ENCODE data around the gene ENTREP3.

The ENTREP3 gene

DNA sequence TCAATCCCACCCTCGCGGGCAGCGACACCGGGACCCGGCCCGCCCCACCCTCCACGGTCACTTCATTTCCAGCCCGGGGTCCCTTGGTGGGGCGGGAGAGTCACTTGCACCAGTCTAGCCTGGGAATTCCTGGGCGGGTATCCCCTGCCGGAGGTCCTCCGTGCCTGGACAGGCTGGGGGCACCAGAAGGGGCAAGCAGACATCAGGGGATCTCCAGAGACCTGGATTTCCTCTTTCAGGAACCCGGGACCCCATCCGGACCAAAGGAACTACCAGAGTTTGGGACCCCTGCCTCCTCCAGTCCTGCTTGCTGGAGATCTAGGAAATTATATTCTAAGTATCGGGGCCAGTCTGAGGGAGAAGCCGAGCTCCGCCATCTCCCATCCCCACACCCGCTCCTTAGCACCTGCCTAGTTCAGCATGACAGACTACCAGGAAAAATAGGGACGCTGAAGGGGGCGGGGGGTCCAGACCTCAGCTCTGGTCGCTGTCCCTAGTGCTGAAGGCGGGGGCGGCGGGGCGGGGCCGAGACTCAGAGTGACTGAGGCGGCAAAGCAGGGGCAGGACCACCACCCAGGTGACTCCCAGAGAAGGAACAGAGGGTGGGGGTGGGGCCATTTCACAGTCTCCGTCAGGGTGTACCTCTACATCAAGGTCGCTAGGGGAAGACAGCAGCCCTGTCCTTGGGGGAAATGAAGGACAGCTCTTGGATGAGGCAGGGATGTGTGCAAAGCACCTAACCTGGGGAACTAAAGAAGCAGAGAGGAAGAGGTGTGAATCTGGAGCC lies 22.8 kb upstream of the ENTREP3 start:
- peak; percentile 42 to 57 (median 52) for DNase-seq

DNA sequence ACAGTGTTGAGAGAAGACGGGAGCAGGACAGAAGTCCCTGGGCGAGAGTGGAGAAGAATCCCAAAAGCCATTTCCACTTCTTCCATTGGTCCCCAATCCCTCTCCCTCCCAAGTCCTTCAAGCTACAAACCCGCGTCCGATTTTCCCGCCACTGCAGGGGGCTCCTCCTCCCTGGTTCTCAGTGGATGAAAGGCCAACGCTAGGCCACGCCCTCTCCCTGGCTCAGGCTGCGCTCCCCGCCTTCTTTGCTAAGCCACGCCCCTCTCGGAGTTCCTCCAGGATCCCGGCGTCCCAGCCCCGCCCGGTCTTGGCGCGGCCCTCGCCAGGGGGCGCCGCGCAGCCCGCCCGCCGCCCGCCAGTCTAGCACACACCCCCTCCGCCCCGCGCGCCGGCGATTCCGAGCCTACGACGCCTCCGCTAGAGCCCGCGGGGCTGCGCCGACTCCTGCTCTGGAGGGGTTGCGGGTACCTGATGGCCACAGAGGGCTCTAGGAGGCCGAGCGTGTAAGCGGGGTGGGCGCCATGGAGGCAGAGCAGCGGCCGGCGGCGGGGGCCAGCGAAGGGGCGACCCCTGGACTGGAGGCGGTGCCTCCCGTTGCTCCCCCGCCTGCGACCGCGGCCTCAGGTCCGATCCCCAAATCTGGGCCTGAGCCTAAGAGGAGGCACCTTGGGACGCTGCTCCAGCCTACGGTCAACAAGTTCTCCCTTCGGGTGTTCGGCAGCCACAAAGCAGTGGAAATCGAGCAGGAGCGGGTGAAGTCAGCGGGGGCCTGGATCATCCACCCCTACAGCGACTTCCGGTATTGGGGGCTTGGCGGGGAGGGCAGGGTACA lies 22.0 kb upstream of the ENTREP3 start, which contains the start of gene HCN3:
Gene HCN3, plus strand, starts transcription at position 394 of the 832 bp plus-strand sequence. Its CDS starts 128 bp downstream, at position 522.
- peak; percentile 63 to 89 (median 72) for DNase-seq

DNA sequence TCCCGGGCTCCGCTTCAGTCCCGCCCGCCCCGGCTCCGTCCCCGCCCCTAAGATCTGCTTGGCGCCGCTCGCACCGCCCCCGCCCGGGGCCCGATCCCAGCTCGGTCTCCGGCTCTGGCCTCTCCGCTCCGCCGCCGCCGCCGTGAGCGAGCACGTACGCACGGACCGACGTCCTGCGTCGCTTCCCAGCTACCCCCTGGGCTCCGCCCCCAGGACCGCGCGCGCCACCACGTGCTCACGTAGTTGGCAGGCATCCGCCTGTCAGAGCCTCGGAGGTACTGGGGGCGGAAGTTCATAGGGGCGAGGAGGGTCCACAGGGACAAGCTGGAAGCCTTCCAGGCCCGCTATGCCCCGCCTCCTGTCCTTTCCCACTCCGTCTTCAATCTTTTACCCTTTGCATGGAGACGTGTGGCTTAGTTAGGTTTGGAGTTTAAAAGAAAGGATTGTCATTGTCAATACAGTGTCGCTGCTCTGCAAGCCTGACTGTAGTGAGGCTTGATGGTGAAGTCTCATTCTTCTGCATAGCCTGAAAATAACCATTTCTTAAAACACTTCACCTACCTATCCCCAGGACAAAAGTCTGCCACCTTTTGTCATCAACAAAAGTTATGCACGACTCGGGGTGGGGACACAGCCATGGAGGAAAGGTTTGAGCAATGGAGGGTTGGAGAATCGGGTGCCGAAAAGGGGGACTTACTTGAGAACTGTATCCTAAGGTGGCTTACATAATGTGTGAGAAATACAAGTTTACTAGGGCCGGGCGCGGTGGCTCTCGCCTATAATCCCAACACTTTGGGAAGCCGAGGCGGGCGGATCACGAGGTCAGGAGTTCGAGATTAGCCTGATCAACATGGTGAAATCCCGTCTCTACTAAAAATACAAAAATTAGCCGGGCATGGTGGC lies 18.3 kb upstream of the ENTREP3 start, which contains the start of gene CLK2:
Gene CLK2, minus strand, starts transcription at position 162 of the 903 bp plus-strand sequence. CDS start 2,527 bp downstream, outside the sequence.
- peak; percentile 88 to 95 (median 92) for DNase-seq

DNA sequence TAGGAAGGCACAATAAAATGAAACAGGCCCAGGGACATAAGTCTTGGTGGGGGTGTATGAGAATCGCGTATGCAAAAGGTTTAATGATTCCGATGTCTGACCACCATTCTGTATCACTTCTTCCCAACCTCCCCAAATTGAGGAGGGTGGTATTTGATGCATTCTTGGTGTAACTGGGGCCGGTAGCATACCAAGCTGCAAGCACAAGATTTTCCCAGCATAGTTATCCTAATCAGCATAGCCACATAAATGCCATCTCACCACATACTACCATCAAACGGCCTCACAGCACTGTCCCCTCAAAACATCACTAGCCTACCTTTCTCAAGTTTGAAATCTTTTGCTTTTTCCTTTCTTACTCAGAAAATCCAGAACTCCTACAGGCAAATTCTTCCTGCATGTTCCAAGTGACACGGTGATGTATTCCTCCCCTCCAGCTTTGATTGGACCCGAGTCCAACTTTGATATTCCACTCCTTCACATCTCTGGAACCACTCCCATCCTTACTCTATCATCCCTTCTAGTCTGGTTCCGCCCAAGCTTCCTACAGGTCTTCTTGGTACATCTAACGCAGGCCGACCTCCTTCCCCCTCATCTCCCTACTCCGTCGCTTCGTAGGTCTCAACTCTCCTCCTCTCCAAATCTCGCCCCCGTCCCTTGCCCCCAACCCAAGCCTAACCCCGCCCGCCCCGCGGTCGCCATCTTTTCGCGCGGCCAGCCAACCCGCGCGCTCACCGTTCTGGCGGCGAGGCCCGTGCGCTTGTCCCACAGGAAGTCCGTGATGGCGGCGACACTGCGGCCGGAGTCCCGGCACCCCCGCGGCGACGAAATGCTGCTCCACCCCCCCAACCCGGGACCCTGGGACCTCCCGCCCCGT lies 17.4 kb upstream of the ENTREP3 start:
- peak in 2 of 4 experiments; percentile 47 to 55 for DNase-seq

DNA sequence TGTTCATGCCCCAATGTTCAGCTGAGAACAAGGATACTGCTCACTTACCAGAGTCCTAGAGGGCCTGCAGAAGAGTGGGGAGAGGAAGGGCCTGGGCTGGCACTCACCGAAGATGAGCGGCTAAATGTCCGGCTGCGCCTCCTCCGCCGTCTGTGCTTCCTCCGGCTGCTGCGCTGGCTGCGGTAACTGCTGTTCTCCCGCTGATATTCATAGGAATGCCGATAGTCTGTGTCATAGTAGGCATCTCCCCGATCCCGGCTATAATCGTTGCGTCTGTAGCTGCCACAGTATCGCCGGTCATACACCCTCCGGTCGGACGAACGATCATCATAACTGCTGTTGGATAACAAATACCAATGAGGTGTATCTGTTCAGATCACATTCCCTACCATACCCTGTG lies 14.1 kb upstream of the ENTREP3 start:
- DNase-seq: no peak

DNA sequence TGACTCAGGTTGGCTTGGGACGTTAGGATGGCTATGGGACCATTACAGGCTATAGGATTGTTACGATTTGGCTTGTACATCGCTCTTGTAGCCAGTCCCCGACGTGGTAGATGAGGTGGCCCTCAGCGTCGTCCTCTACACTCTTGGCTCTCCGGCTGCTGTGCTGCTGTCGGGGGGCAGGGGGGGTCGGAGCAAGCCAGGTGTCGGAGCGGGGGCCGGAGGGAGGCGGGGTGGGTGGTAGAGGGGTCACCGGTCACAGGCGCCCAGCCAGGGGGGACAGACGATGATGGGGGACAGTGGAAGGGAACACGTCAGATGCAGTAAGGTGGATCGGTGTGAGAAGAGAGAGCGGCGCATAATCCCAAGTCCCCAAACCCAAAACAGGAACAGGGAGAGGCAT lies 13.3 kb upstream of the ENTREP3 start:
- DNase-seq: no peak

DNA sequence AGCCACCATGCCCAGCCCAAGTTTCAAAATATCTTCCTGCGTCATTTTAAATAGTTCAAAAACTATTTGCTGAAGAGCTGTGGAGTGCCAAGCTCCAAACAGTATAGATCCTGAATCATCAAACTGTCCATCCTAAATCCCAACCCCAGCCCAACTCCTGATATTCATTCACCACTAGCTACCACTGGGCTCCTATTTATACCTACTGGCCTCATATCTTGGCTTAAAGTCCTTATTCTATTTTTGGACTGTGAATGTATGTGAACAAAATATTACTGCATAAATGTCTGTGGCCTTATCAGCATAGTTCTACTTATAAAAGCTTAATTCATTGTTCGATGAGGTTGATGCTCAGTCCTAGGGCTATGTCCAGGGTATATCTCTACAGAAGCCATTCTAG lies 12.1 kb upstream of the ENTREP3 start:
- no peak for DNase-seq

DNA sequence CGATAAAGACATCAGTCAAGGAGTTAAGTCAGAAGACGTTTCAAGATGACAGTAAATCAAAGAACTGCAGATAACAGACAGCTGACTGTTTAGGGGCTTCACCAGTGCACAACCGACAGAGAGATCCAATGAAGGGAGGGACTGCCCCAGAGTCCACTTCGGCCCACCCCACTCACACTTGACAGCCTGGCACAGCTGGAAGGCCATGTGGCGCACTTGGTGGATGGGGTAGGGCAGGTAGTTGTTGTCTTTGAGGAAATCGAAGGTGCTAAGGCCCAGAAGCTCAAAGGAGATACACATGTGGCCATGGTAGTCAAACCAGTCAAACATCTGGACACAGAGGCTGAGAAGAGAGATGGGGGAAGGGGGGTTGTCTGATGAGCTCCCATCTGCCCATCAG lies 11.3 kb upstream of the ENTREP3 start:
- DNase-seq: no peak

DNA sequence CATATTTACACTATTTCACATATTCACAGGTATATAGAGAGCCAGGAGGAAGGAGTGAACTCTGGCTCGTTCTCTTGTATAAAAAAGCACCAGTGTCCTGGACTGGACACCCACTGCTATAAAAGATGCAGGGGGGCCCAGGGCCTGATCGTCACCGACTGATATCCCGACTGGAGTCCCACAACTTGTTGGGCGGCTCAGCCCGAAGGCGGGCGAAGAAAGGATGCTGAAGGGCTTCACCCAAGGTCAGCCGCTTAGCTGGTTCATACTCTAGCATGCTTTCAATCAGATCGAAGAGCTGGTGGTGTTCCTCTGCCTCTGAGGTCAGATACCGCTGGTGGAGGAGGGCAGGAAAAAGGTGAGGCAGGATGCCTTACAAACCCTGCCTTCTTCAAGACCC lies 7.8 kb upstream of the ENTREP3 start:
- no peak for DNase-seq

DNA sequence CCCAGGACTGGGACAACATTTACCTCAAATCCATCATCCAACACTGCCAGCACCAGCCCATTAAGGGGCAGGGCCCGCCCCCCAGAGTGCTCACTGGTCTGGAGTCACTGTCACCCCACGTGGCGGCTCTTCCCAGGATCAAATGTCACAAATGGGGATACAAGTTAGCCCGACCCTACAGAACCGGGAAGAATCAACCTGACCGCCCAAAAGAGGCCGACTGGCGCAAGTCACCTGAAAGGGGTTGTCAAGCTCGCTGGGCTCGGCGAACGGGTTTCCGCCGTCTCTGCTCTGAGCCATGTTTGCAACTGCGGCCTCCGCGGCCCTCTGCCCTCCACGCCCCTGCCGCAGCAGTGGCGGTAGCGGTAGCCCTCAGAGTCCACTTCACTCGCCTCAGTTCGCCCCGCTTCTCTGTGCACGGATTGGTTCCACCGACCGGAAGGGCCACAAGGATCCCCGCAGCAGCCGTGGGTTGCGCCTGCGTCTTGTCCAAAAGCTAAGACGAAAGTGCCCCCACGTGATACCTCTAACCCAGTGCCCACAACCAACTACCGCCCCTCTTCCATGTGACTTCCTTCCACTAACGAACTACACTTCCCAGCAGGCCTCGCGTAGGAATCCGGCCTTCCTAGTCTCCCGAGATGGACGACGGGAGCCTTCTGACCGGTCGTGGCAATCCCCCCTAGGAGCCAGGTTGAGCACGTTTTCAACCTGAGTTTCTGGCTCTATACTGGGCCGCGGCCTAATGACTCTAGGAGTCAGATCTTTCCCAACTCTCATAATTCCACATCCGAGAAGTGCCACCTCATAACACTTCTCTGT lies 6.8 kb upstream of the ENTREP3 start, which contains the start of gene SCAMP3:
Gene SCAMP3, minus strand, starts transcription at position 509 of the 822 bp plus-strand sequence. Its CDS starts 209 bp downstream, at position 300.
- peak; percentile 64 to 71 (median 66) for DNase-seq

DNA sequence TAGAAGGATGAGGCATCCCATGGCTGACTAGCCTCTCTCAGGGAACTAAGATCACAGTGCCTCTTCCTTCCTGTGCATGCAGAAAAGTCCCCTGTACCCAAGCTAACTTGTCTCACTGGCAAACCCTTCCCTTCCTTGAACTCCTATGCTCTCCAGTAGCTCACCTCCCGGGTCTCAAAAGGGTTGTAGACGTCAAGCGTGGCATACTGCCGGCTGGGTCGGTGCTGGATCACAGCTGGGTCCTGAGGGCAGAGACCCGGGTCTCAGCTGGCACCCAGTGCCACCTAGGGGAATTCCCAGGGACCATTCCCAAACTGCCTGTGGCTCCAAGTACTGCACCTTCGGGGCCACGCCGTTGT lies 6.2 kb upstream of the ENTREP3 start:
- no peak for DNase-seq

DNA sequence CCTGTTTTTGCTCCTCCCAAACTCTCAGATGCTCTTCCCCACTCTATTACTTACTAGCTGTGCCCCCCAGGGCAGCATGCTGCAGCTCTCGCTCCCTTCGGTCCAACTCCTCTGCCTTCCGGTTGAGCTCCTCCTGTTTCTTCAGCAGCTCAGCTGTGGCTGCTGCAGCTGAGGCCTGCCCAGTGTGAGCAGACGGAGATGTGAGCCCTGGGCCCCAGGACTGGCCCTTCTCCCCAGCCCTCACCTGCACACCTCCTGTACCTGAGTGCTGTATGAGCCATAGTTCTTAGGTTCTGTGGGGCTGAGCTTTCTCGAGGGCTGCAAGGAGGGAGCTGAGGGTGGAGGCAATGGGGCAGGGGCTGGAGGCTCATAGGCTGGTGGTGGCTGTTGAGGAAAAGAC lies 5.0 kb upstream of the ENTREP3 start:
- DNase-seq: no peak

DNA sequence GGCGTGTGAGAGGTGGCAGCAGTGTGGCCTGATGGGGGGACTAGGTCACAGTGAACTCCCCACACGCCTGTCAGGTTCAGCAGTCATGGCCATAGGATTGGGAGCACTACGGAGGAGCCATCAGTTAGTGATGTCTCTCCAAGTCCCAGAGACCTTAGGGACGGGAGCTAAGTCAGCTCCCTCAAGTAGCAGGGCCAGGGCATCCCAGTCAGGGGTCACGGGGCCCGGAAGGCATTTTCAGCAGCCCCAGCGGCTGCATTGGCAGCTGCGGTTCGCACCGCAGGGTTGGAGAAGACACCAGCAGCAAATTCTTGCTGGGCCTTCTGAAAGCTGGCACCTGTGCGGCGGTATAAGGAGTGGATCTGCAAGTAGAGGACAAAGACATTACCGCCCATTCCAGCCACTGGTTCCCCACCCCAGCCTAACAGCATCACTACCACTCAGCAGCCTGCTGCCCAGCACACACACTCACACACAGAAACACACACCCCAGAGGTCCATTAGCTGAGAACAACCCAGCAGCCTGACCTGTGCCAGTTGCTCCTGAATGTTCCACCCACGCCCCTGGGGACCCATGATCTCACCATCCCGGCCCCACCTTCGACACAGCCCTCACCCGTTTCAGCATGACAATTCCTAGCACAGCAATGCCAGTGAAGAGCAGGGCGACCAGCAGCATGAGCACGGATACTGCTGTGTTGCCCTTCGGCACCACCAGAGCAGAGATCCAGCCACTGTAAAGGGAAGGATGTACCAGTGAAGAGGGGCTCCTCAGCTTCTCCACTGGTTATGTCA lies 972 bp upstream of the ENTREP3 start:
- no peak for DNase-seq

DNA sequence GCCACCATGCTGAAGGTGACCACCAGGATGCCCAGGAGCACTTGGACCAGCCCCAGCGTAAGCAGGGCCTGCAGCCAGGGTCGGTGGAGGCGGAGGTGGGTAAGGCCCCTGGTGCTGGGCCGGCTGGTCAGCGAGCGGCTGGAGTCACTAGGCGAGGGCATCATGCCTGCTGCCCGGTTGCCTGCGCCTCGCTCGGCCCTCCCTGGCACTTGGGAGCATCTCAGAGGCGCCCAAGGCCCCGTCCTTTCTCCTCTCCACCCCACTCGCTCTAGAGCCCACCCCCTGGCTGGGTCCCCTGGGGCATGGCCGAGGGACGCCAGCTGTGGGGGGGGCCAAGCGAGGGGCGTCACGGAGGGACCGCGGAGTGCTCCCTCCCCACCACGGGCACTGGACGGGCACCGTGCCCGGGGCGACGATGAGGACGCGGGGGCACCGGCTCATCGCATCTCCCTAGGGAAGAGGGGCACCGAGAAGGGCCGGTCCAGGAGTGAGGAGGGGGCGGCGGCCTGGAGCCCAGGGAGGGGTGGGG lies 505 bp downstream of the ENTREP3 start:
- no peak for DNase-seq

DNA sequence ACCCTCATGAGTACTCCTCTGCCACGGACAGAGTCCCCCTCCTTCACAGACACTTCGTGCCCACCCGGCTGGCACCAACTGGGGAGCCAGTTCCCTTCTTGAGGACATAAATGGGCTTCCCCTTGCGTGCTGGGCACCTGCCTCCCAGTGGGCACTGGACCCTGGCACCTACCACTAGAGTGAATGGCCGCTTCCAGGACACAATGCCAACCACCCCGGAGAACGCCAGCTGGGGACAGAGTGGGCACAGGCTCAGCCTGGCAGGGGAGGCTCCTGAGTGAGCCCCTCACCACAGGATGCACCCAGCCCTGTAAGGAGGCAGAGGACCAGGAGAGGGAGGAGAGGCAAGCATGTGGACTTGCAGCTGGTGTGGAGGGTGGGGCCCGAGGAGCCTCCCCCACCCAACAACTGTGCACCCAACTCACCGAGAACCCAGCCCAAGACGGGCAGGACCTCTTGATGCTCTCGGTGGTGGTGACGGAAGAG lies 1.0 kb downstream of the ENTREP3 start:
- no peak for DNase-seq

DNA sequence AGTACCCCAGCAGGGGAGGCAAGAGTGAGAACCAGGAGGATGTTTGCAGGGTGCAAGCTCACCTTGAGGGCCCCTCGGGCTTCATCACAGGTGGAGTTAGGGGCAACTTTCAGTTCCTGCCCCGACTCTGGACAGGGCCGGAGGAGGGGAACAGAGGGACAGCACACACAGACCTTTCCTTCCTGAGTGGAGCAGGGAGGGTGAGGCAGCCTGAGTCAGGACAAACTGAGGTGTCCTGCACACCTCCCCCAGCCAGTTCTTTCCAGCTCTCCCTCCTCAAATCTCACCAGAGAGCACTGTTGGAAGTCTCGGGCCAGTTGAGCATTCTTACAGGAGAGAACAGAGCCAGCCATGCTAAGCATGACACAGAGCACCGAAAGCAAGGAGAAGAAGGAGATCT lies 1.5 kb downstream of the ENTREP3 start:
- no peak for DNase-seq

DNA sequence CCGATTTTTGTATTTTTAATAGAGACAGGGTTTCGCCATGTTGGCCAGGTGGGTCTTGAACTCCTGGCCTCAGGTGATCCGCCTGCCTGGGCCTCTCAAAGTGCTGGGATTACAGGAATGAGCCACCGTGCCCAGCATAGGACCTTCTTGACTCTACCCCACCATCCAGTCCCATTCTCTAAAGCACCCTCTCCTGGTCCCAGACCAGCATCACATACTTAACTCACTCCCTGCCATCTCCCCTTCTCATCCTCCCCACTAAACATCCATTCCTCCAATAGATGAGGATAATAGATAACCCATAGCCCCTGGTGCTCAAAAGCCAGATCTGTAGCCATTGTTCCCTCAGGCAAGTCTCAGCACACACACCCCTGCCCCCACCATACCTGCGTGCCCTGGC lies 2.1 kb downstream of the ENTREP3 start:
- no peak for DNase-seq

DNA sequence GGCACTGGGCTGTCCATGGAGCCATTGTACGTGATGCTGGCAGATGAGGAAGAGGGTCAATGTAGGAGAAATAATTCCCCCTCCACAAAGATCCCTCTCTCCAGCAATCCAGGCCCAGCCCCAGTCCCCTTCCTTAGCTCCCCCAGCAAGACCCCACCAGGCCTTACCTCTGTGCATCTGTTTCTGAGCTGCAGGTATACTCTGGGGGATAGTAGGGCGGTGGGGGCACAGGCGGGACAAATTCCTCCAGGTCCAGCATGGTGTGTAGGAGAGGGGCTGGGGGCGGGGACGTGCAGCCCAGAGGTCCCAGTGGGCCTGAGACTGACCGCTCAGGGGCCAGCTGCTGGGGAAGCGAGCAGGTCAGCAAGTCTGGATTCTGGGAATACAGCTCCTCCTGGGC lies 3.7 kb downstream of the ENTREP3 start:
- no peak for DNase-seq
